Uterus (tissue), 4 donors: ENCODE data around the gene NT5DC2. TPM values are rescaled to one million over a fixed set of nuclear protein-coding genes. Genes with fewer than 3 reads are reported as not detected.

Source experiments
- DNase-seq, 2 donors: peaks; one replicate each; pipeline ENCODE4 v3.0.0-alpha.2; 2019 to 2020
- H3K27ac ChIP-seq, 2 donors: fragments of 200-600 bp; sonication (generic); 1 replicate in 1 of 2; 2 replicates in 1 of 2; pipeline ENCODE4 v1.5.1; 2016 to 2018
- H3K27me3 ChIP-seq, 2 donors: fragments of 200-600 bp; sonication (generic); one replicate each; pipeline ENCODE4 v1.5.1; 2018 to 2019; ENCODE audit warnings: control low read depth in 1 of 2
- H3K36me3 ChIP-seq, 2 donors: fragments of 200-600 bp; sonication (generic); one replicate each; pipeline ENCODE4 v1.5.1; 2019; ENCODE audit warnings: control low read depth in 1 of 2
- H3K4me1 ChIP-seq, 2 donors: fragments of 200-600 bp; sonication (generic); one replicate each; pipeline ENCODE4 v1.5.1; 2018 to 2019; ENCODE audit warnings: control low read depth in 1 of 2
- H3K4me3 ChIP-seq, 2 donors: fragments of 200-600 bp; sonication (generic); 1 replicate in 1 of 2; 2 replicates in 1 of 2; pipeline ENCODE4 v1.5.1; 2018 to 2019; ENCODE audit warnings: mild to moderate bottlenecking in 1 of 2
- H3K9me3 ChIP-seq, 2 donors: fragments of 200-600 bp; sonication (generic); one replicate each; pipeline ENCODE4 v1.5.1; 2019; ENCODE audit warnings: control low read depth in 1 of 2
- POLR2A ChIP-seq, 2 donors: fragments of 450-650 bp; IDR thresholded peaks; one replicate each; pipeline ENCODE4 v1.6.1; 2016; ENCODE audit warnings: antibody characterized with exemption in 2 of 2, mild to moderate bottlenecking in 1 of 2, moderate library complexity in 1 of 2
- intact Hi-C: fragments of 100-400 bp; cut with DNase I; formaldehyde crosslinking; loops from one replicate; pipeline ENCODE4 v1.15.1; 2023; ENCODE audit warnings: low total_unique reads
- total RNA-seq, 4 donors: library from RNA; depleted of rRNA in 3 of 4; stranded (reverse); fragments of >200 nt in 3 of 4; gene quantifications; one replicate each; pipeline versions ENCODE4 v1.1.0 to v1.2.4, GENCODE V29; 2014 to 2023
- TF ChIP-seq, protein P1 (sequence below), 4 experiments: fragments of 200-600 bp in 2 of 4; fragments of 450-650 bp in 2 of 4; sonication (generic) in 2 of 4; IDR thresholded peaks; one replicate each; pipeline ENCODE4 v1.5.1; 2016 to 2019; ENCODE audit warnings: antibody characterized with exemption in 4 of 4, mild to moderate bottlenecking in 2 of 4, moderate library complexity in 1 of 4
- donor health status: DM: yes; HTN: yes; CAD: no.

Gene NT5DC2
- total RNA-seq, 4 donors from 2014 or later = 9.2 to 67.6 (median 29.3) TPM

DNA sequence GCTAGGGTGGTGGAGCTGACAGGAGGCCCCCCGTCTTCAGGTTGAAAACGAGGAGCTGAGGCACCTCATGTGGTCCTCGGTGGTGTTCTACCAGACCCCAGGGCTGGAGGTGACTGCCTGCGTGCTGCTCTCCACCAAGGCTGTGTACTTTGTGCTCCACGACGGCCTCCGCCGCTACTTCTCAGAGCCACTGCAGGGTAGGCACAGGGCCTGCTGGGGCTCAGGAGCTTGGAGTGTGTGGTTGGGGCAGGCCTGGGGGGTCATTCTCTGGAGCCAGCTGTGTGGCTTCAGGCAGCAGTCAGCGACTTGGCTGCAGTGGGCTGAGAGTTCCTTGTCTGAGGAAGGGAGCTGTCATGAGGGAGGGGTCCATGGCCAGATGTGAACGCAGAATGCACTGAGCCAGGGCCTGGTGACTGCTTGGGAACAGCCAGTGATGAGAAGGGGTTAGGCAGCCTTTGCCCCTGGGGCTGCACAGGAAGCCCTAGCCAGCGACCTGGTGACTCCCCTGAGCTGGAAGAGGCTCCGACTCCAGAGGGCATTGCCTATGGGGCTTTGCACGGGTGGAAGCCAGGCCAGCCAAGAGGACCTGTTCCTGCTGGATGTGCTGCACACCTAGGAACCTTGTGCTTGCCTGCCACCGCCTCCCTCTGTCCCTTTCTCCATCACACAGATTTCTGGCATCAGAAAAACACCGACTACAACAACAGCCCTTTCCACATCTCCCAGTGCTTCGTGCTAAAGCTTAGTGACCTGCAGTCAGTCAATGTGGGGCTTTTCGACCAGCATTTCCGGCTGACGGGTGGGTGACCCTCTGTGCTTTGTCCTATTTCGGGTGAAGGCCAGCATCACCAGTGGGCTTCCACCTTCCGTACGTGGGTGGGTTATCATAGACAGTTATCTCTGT is 43.4 kb downstream of the NT5DC2 start:
- H3K4me3 ChIP-seq = no peak overlapping the region
- no peaks in the 10 kb centered on the region for H3K27me3 ChIP-seq
- TF ChIP-seq, protein P1, sequence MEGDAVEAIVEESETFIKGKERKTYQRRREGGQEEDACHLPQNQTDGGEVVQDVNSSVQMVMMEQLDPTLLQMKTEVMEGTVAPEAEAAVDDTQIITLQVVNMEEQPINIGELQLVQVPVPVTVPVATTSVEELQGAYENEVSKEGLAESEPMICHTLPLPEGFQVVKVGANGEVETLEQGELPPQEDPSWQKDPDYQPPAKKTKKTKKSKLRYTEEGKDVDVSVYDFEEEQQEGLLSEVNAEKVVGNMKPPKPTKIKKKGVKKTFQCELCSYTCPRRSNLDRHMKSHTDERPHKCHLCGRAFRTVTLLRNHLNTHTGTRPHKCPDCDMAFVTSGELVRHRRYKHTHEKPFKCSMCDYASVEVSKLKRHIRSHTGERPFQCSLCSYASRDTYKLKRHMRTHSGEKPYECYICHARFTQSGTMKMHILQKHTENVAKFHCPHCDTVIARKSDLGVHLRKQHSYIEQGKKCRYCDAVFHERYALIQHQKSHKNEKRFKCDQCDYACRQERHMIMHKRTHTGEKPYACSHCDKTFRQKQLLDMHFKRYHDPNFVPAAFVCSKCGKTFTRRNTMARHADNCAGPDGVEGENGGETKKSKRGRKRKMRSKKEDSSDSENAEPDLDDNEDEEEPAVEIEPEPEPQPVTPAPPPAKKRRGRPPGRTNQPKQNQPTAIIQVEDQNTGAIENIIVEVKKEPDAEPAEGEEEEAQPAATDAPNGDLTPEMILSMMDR (IDR thresholded peaks at IDR 0.05) = no peak
- TF ChIP-seq POLR2A (IDR thresholded peaks at IDR 0.05) = no peak
- H3K9me3 ChIP-seq = no peaks in the 10 kb centered on the region
- intact Hi-C loops = no loop called here
- H3K27ac ChIP-seq = peak overlapping the region in 1 of 2 donors; percentile 43
- no peak for DNase-seq
- no peaks in the 10 kb centered on the region for H3K4me1 ChIP-seq
- H3K36me3 ChIP-seq = no peaks in the 10 kb centered on the region

DNA sequence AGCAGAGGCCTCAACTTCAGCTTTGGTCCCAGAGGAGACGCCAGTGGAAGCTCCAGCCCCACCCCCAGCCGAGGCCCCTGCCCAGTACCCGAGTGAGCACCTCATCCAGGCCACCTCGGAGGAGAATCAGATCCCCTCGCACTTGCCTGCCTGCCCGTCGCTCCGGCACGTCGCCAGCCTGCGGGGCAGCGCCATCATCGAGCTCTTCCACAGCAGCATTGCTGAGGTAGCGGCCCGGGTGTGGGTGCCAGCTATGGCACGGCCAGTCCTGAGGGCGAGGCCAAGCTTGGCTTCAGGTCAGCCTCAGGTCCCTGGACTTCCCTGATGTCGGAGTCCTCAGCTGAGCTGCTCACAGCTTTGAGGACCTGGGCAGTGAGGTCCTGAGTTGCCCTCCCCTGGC is 44.2 kb downstream of the NT5DC2 start:
- DNase-seq = no peak
- no peaks in the 10 kb centered on the region for H3K27me3 ChIP-seq
- H3K36me3 ChIP-seq = no peaks in the 10 kb centered on the region
- H3K27ac ChIP-seq = no peak overlapping the region
- H3K4me1 ChIP-seq = no peaks in the 10 kb centered on the region
- intact Hi-C loops = no loop called here
- TF ChIP-seq, protein P1 (IDR thresholded peaks at IDR 0.05) = no peak
- TF ChIP-seq POLR2A (IDR thresholded peaks at IDR 0.05) = no peak
- H3K9me3 ChIP-seq = no peaks in the 10 kb centered on the region
- no peak overlapping the region for H3K4me3 ChIP-seq

DNA sequence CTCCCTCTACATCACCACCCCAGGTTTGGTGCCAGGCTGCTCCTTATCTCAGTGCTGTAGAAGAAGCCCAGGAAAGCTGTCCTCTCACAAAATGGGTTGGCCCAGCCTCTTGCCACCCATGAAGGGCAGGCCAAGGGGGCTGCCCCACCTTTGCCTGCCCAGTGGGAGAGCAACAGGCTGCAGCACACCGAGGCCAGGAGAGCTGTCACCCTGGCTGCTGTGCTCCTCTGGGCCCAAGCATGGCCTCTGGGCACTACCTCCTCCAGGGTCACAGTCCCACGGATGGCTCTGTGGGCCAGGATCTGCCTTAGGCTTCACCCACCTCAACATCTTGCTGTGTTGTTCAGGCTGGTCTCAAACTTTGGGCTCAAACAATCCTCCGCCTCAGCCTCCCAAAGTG is 44.9 kb downstream of the NT5DC2 start:
- Histone ChIP-seq H3K36me3 (no peaks in the 10 kb centered on the region), H3K27ac (no peak overlapping the region), H3K4me1 (peaks cover 0 to under 1% of the 10 kb centered on the region in 2 donors), H3K9me3 (no peaks in the 10 kb centered on the region), H3K27me3 (no peaks in the 10 kb centered on the region), H3K4me3 (no peak overlapping the region)
- intact Hi-C loops = no loop called here
- no peak for DNase-seq
- TF ChIP-seq, protein P1 (IDR thresholded peaks at IDR 0.05) = no peak

DNA sequence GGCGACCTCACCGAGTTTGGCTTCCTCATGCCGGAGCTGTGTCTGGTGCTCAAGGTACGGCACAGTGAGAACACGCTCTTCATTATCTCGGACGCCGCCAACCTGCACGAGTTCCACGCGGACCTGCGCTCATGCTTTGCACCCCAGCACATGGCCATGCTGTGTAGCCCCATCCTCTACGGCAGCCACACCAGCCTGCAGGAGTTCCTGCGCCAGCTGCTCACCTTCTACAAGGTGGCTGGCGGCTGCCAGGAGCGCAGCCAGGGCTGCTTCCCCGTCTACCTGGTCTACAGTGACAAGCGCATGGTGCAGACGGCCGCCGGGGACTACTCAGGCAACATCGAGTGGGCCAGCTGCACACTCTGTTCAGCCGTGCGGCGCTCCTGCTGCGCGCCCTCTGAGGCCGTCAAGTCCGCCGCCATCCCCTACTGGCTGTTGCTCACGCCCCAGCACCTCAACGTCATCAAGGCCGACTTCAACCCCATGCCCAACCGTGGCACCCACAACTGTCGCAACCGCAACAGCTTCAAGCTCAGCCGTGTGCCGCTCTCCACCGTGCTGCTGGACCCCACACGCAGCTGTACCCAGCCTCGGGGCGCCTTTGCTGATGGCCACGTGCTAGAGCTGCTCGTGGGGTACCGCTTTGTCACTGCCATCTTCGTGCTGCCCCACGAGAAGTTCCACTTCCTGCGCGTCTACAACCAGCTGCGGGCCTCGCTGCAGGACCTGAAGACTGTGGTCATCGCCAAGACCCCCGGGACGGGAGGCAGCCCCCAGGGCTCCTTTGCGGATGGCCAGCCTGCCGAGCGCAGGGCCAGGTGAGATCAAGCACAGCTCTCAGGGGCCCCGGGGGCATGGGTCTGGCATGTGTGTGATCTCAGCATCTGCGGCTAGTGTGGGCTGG is 45.6 kb downstream of the NT5DC2 start:
- Histone ChIP-seq H3K27ac (no peak overlapping the region), H3K9me3 (no peaks in the 10 kb centered on the region), H3K4me3 (no peak overlapping the region), H3K27me3 (no peaks in the 10 kb centered on the region), H3K36me3 (no peaks in the 10 kb centered on the region), H3K4me1 (peaks cover 0 to 7% of the 10 kb centered on the region in 2 donors)
- TF ChIP-seq, protein P1 (IDR thresholded peaks at IDR 0.05) = no peak
- no peak for TF ChIP-seq POLR2A (IDR thresholded peaks at IDR 0.05)
- DNase-seq = no peak
- intact Hi-C loops = no loop called here
